M059J (cell line): ENCODE measurements around the gene GRIN1. TPM values are rescaled to one million over a fixed set of nuclear protein-coding genes. Genes with fewer than 3 reads are reported as not detected.

ENCODE experiments used
- DNase-seq: peaks from one replicate; pipeline ENCODE4 v3.0.0-alpha.2; 2012; ENCODE audit warnings: low read depth
- total RNA-seq: library from RNA; depleted of rRNA; stranded (reverse); fragments of >200 nt; shearing (Covaris generic); gene quantifications from 2 replicates; pipeline ENCODE4 v1.2.3, GENCODE V29; 2014

GRIN1 gene
- total RNA-seq, 1 experiment from 2014 or later: not detected

DNA sequence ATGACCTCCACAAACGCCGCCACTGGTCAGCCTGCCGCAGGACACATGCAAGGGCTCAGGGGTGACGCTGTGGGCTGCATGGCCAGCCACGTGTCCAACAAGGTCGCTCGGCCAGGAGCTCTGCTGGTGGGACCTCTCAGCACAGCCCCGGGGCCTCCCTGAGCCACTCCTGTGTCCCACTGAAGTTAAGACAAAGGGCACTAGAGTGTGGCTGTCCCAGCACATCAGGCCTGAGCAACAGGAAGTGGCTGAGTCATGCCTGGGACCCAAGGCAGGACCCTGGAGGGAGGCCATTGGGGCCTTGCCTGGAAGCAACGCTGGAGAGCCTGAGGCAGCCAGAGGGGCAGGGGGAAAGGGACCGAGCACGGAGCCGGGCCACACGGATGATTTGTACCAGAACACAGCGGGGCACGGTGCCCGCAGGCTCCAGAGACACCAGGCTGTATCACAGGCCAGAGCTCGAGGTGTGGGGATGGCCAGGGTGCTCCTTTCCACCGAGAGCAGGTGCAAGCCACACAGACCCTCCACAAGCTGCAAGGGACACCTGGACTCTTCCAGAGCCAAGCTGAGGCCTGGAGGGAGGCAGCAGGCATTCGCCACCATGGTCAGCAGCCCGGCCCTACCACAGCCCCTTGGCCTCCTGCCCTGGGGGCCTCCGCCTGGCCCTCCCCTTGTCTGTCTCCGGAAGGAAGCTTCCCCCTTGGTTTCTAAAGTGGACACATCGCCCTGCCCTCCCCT lies 39.4 kb downstream of the GRIN1 start:
- DNase-seq: peak; percentile 60

DNA sequence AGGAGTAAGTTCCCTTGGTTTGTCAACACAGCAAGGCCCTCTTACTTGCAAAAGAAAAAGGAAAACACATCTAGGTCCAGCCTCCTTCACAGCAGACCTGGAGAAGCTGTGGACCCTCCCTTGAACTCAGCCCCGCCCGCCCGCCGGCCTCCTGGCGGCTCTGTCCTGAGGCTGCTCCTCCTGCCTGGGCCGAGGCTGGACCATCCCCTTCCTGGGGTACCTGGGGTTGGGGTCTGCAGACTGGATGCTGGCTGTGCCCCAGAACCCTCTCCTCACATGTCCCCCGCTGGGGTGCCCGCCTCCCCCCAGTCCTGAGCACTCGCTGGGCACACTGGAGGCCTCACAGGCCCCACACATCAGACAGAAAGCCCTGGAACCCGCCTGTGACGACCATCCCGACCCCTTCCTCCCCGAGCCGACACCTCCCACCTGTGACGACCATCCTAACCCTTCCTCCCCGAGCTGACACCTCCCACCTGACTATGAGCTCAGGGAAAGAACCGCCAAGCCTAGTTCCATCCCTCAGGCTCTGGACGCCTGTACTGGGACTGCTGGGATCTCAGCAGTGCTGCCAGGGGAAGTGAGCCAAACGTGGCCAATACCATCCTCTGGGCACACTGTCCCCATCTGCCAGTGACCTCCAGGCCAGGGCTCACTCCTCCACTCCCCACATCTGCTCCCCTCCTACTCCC lies 40.1 kb downstream of the GRIN1 start:
- DNase-seq: no peak

DNA sequence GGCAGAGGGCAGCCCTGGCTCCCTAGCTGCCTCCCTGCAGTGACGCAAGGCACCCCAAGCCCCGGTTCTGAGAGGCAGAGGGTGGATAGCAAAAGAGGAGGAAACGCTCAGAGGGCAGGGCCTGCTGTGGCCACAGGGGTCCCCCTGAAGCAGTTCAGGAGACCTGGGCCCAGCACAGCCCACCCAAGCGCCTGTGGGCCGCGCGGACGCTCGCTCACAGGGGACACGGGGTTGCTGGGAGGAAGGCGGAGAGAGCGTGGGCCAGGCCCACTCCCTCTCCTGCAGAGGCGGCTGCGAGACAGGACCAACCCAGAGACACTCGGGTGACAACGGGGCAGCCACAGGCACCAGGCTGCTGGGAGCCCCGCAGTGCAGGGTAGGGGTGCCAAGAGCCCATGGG lies 40.8 kb downstream of the GRIN1 start:
- DNase-seq: no peak

DNA sequence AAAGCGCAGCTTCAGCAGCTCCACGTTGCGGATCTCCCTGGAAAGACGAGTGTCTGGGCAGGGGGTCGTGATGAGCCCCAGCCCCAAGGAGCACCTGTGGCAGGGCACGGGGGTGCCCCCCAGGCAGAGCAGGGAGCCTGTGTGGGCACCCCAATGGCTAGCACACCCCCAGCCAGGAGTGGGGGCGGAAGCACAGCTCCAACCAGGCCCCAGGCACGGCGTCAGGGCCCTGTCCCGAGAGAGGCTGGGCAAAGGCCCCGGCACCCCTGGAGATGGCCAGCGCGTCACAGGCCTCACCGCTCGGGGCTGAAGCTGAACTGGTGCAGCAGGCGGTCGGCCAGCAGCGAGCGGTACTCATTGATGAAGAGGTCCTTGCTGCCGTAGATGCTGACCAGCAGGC lies 41.5 kb downstream of the GRIN1 start:
- DNase-seq: no peak

DNA sequence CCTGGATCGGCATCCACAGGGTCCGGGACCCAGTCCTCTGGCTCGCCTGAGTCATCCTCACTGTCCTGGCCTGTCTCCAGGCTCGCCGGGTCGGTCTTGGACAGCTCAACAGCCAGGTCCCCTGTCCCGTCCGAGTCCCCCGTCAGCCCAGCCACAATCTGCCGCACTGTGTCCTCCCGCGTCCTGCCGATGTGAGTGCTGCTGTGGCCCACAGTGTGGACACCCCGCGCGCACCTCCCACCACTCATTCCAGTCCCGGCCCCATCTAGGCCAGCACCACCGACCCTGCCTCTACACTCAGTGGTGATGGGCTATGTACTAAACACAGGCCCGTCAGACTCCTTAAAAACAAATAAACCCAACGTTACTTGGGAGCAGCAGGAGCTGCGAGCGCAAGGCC lies 42.7 kb downstream of the GRIN1 start:
- DNase-seq: no peak

DNA sequence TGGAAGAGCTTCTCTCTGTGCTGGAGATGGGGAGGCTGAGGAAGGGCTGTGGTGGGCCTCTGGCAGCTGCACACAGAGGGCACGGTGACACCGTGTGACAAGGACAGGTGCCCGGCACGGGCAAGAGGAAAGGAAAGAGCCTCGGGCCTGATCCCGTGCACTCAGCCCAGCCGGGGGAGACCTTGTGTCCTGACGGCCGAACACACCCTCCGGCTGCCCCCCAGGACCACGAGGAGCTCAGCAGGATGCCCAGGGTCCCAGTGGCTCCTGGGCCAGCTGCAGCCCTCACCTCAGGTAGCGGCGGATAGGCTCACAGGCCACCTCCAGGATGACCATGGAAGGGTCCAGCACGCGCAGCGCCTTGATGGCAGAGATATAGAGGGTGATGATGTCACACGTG lies 43.9 kb downstream of the GRIN1 start:
- DNase-seq: no peak

DNA sequence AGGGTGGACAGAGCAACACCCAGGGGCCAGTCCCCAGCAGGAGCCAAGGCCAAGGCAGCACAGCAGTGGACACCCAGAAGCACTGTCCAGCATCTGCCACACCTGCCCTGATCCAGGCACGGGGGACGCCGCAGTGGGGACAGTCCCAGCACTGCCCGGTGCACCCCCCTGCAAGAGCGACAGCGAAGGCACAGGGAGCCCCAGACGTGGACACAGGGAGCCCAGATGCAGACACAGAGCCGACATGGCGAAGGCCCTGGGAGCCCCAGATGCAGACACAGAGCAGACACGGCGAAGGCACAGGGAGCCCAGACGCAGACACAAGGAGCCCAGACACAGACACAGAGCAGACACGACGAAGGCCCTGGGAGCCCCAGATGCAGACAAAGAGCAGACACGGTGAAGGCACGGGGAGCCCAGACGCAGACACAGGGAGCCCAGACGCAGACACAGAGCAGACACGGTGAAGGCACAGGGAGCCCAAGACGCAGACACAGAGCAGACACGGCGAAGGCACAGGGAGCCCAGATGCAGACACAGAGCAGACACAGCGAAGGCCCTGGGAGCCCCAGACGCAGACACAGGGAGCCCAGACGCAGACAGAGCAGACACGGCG lies 45.1 kb downstream of the GRIN1 start:
- no peak for DNase-seq

DNA sequence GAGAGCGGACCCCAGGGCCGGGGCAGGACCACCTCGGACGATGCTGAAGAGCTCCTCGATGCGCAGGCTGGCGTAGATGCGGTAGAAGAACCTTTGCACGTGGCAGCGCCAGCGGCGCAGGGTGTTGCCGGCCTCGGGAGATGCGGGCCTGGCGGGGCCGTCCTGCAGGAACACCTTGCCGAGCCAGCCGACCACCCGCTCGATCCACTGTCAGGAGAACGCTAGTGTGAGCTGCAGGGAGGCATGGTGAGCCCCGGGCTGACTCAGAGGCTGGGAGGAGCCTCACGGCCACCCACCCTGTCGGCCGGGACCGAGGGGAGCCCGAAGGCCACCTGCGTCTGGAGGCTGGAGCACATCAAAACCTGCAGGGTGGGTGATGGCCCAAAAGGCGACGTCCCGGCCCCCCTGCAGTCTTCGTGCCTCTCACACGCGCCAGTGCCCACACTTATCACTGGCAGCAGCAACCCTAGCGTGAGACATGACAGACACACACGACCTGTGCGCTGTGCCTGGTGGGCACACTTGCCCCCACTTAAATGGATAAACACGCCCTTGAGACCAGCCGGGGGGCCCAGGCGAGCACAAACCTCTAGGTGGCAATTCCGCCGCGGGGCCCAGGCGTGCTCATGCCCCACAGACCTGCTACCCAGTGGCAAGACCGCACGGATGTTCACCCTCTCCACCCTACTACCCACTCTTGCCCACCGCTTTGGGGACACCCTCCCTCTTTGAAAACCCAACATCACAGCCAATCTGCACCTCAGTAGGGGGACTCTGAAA lies 46.1 kb downstream of the GRIN1 start:
- DNase-seq: no peak

DNA sequence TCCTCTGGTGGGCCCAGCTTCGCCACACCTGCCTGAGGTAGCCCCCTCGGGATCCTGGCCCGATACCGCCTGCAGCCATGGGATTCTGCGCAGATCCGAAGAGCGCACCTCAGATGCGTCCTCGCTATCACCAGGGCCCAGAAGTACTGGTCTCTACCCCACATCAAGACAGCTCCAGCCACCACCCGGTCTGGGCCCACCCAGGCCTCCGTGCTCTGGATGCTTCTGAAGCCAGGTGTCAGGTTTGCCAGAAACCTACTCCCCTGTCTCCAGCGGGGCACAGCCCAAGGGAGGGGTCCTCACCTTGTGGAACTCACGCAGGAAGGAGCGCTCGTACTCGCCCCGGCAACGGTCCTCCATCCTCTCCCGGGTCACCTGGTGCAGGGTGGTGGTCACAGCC lies 47.0 kb downstream of the GRIN1 start:
- no peak for DNase-seq

DNA sequence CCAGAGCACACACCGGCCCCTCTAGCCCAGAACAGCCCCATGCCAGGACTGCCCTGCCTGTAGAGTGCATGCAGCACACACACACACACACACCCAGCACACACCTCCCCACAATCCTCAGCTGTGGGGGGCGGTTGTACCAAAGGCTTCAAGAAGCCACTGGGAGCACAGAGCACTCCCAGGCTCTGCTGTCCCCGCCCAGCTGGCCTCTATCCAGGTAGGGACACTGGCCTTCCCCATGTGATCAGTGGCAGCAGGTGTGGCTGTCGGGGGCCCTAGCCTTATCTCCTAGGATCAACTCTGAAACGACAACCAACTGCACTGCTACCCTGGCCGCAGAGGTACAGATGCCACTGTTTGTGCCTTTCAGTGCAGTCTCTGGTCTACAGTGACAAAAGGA lies 47.4 kb downstream of the GRIN1 start:
- no peak for DNase-seq

DNA sequence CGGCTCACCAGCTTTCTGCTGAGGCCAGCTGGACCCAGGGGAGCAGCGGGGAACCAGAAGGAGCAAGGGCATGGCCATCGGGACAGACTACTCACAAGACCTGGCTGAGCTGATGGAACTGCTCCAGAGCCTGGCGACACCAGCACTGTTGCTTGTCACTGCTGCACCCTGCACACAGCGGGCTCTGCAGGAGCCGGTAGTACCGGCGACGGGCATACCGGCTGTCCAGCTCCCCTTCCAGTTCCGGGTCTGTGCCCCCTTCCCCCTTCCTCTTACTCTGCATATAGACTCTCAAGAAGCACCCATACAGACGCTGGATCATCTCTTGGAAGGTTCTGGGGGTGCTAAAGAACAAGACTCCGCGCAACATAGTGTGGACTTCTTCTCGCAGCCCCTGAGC lies 48.4 kb downstream of the GRIN1 start:
- no peak for DNase-seq

DNA sequence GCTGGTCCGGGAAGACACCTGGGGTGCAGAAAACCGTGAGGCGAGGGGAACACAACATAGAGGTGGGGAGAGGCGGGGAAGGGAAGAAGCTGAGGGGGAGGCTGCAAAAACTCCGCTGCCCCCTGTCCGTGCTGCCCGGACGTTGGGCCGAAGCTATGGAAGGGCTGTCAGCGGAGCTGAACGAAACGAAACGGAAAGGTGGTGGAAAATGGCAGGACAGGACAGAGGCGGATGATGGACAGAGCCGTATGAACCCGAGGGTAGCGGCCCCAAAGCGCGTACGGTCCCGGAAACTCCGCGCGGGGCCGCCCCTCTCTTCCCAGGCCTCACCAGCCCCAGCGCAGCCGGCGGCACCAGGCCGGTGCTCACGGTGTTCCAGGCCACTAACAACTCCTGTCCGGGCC lies 49.1 kb downstream of the GRIN1 start:
- no peak for DNase-seq

DNA sequence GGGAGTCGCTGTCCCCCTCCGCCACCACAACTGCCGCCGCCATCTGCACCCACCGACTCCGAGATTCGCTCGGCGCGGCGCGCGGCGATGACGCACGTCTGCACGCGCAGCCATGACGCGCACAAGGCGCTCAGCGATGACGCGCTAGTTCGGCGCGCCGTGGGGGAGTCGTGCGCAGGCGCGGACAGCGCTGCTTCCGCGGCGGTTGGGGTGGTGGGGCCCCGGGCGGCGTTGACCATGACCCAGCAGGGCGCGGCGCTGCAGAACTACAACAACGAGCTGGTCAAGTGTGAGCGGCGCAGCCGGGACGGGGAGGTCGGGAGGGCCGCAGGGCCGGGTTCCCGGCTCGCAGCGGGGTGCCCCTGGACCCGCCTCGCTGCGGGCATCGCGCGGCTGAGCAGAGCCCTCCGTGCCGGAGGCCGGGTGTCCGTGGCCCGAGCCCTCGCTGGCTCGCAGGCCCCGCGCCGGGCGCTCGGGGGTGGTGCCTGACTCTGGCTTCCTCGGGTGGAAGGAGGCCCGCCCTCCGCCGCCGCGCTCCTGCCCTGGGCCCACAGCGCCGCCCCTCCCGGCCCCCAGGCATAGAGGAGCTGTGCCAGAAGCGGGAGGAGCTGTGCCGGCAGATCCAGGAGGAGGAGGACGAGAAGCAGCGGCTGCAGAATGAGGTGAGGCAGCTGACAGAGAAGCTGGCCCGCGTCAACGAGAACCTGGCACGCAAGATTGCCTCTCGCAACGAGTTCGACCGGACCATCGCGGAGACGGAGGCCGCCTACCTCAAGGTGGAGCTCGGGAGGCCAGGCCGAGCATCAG lies 49.7 kb downstream of the GRIN1 start, which contains the start of the genes ANAPC2 and SSNA1:
TSS of gene ANAPC2 (minus strand) at position 71 of the 807 bp plus-strand sequence. CDS start at position 43, 28 bp downstream.
TSS of gene SSNA1 (plus strand) at position 187 of the 807 bp plus-strand sequence. CDS start at position 238, 51 bp downstream.
- peak; percentile 91 for DNase-seq

DNA sequence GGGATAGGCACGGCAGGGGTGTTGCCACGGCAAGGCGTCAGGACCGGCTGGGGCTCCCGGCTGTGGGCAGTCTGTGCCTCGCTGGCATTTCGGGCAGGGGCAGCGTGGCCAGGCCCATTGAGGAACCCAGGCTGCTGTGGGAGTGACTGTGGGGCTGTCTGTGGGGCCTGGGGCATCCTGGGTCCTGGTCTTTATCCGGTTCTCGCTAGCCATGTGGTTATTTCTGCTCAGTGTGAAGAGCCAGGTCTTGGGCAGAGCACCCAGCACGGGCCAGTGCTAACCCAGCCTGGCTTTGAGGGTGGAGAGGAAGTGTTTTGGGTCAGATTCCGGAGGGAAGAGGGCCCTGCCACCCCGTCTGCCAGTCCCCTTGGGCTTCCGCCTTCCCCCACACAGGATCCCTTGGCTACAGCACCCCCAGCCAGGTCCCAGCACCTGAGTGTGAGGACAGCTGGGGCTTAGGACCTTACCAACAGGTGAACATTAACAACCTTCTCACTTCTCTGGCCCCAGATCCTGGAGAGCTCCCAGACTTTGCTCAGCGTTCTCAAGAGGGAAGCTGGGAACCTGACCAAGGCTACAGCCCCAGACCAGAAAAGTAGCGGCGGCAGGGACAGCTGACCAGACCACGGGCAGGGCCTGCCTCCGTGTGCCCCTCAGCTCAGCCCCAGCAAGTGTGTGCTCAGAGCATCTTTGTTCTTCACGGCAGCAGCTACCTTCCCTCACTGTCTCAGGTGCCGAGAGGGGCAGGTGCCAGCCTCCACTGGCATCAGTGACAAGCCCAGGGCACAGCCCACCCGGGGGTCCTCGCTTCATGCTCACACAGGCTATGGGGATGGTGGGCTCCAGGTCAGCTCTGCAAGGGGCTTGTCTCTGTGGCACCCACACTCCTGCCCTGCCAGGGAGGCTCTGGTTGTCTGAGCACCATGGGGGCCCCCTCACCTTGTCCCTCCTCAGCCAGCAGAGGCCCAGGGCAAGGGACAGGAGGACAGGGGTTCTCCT lies 50.6 kb downstream of the GRIN1 start:
- no peak for DNase-seq

DNA sequence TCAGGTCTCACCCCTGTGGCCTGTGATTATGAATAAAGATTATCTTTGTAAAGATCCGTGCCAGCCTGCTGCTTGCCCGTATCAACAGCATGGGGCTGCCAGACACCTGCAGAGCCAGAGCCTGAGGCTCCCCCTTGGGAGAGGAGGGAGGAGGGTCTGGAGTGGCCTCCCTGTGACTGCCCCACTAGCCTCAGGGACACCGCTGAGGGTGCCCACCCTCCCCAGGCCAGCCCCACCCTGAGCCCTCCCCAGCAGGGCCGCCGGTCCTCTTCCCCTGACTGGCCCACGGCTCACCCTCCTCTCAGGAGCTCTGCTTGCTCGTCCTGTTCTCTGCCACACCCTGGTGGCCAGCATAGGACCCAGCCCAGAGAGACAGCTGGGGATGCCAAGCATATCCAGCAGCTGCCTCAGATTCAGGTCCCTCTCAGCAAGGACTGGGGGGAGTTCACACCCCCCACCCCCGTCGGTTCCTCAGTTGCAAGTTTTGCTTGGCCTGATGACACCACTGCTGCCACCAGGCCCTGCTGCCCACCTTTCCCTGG lies 51.4 kb downstream of the GRIN1 start:
- DNase-seq: no peak

DNA sequence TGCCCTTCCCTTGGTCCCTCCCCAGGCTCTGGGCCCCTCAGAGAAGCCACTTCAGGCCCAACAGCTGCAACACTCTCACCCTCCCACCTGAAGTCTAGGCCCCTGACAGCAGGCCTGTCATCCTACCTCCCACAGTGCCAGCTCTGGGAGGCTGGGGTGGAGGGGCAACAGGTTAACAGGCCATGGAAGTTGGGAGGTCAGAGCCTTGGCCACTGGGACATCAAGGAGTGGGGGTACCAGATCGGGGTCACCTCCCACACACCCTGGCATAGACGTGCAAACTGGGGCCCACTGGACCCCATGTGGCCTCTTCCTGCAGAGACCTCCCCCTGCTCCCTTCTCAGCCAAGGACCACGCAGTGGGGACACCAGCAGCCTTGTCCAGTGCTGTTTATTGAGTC lies 52.3 kb downstream of the GRIN1 start:
- DNase-seq: no peak

DNA sequence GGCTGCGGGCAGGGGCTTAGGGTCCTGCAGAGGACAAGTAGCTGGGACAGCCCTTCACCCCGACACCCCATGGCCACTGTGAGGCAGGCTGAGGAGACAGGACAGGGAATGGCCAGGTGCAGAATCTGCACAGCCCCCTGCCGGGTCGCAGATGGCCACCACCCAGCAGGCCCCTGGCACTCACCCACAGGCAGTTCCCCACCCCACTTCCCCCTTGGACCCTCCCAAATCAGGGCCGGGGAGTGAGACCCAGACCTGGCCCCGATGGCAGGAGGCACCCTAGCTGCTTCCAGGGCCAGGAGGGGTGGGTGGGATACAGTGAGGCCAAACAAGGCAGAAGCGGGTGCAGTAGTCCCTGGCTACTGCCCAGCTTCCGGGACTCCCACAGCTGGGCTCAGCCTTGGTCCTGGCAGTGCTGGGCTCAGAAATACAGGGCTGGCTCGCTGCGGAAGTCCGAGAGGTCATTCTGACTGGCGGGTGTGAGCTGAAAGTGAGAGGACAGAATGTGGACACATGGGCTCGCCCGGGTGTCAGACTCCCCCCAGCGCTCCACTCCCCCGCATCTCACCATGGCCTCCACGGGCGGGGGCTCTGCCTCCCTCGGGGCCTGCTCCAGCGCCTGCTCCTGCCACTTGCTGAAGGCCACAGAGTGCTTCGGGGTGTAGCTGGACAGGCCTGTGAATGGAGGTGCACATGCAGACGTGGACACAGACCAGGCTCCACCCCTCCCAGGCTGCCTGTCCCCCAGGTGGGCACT lies 52.9 kb downstream of the GRIN1 start:
- no peak for DNase-seq

DNA sequence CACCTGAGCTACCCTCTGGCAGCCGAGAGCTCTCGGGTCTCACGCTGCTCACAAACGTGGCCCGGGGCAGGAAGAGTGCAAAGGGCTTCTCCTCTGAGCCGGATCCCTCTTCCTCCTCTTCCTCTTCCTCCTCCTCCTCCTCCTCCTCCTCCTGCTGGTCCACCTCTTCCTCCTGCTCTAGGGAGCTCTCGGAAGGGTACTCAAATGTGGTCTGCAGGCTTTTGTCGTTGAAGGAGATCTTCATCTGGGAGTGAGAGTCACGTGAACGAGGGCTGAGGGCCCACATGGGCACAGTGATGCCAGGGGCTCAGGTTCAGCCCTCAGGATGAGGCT lies 53.5 kb downstream of the GRIN1 start:
- DNase-seq: no peak

DNA sequence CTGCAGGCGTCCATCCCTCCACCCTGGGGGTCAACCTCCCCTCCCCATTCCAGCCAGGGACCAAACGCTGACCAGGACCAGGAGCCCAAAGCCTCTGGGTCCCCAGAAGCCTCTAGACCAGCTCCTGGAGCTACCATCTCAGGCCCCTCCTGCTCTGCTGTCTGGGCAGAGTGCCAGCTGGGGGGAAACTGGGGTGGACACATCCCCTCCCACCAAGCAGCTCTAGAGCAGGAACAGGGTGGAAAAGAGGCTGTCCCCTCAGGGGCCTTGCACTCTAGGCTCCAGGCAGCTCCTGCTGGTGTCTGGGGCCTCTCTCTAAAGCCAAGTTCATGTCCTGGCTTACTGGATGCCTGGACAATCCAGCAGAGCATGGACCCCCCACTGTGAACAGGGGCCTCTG lies 53.9 kb downstream of the GRIN1 start:
- DNase-seq: no peak
